ENCODE results near the gene C5AR2. TPM values are rescaled to one million over a fixed set of nuclear protein-coding genes. Genes with fewer than 3 reads are reported as not detected.
A peak's percentile ranks its signal among the peaks of the same experiment; 100 is the strongest.

The C5AR2 gene
- total RNA-seq, 1 experiment from 2014 or later = not detected

DNA sequence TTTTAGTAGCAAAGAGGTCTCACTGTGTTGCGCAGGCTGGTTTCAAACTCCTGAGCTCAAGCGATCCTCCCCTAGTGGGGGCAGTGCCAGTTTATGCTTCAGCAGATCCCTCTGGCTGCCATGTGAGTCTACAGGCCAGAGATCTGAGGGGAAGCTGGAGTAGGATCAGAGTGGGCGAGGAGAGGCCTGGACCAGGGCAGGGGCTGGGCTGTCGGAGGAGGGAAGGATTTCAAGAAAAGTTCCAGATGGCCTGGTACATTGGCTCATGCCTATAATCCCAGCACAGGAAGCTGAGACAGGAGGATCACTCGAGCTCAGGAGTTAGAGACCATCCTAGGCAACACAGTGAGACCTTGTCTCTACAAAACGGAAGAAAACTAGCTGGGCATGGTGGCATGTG is 27.0 kb downstream of the C5AR2 start:
- Histone ChIP-seq H3K14ac (ENCODE audit: insufficient read depth, low read length) (no peak overlapping the region), H4K20me1 (ENCODE audit: control insufficient read depth, insufficient read depth, insufficient read length) (no peaks in the 10 kb centered on the region), H3K23me2 (ENCODE audit: insufficient read length, low read depth, low read length, poor library complexity, severe bottlenecking) (no peaks in the 10 kb centered on the region), H4K8ac (replicated peaks; ENCODE audit: insufficient read length, low read depth, low read length) (no peak overlapping the region), H3K23ac (ENCODE audit: insufficient read length, low read depth, low read length) (no peak overlapping the region), H3T11ph (ENCODE audit: low read length) (no peak overlapping the region), H3K27me3 (ENCODE audit: insufficient read depth, low read length) (no peaks in the 10 kb centered on the region), H3K79me1 (ENCODE audit: insufficient read depth, low read depth, low read length, poor library complexity, severe bottlenecking) (no peaks in the 10 kb centered on the region), H2AK5ac (ENCODE audit: insufficient read length, low read length) (no peak overlapping the region), H2BK20ac (ENCODE audit: low read depth, low read length, poor library complexity, severe bottlenecking) (no peak overlapping the region), H2BK120ac (ENCODE audit: low read depth, low read length, poor library complexity, severe bottlenecking) (no peak overlapping the region), H3K4me1 (ENCODE audit: insufficient read depth, low read length) (no peaks in the 10 kb centered on the region), H4K5ac (ENCODE audit: insufficient read length, low read depth, low read length) (no peak overlapping the region), H3K4me2 (ENCODE audit: insufficient read depth, insufficient read length, low read length) (no peak overlapping the region), H3K56ac (ENCODE audit: insufficient read length, low read depth, low read length) (no peak overlapping the region), H2BK12ac (ENCODE audit: insufficient read length, low read depth, low read length) (no peak overlapping the region), H3K9me3 (ENCODE audit: control insufficient read depth, low read depth, low read length) (no peaks in the 10 kb centered on the region), H2AFZ (ENCODE audit: low read length) (no peak overlapping the region), H3K79me2 (ENCODE audit: insufficient read depth, low read length) (no peaks in the 10 kb centered on the region), H3K4ac (ENCODE audit: low read depth, low read length) (no peak overlapping the region), H3K9ac (ENCODE audit: extremely low read depth, insufficient read length, low read length) (no peak overlapping the region), H4K91ac (ENCODE audit: insufficient read length, low read depth, low read length) (no peak overlapping the region), H2BK5ac (ENCODE audit: insufficient read length, low read length) (no peak overlapping the region), H3K27ac (ENCODE audit: insufficient read length, low read depth, low read length) (no peak overlapping the region), H2BK15ac (ENCODE audit: low read depth, low read length) (no peak overlapping the region), H3K18ac (ENCODE audit: insufficient read length, low read depth, low read length) (no peak overlapping the region)
- Mint-ChIP-seq H3K4me1 (no peaks in the 10 kb centered on the region), H3K27me3 (ENCODE audit: low read depth) (no peaks in the 10 kb centered on the region), H3K9me3 (no peaks in the 10 kb centered on the region), H3K4me3 (no peak overlapping the region), H3K36me3 (ENCODE audit: insufficient read depth in 1 of 3, low read depth in 3 of 3) (peaks cover 75 to 94% (median 93%) of the 10 kb centered on the region in 3 experiments), H3K27ac (0 out of 7 replicates have a peak overlapping the region, but pooled peaks of 1 of the 3 experiments have one; percentile 44)
- no peak for DNase-seq
- WGBS (ENCODE audit: extremely low coverage, insufficient read length, low lambda C conversion rate) = no CpG with 5 or more reads among the region's 6 CpGs
- TF ChIP-seq, protein P1, sequence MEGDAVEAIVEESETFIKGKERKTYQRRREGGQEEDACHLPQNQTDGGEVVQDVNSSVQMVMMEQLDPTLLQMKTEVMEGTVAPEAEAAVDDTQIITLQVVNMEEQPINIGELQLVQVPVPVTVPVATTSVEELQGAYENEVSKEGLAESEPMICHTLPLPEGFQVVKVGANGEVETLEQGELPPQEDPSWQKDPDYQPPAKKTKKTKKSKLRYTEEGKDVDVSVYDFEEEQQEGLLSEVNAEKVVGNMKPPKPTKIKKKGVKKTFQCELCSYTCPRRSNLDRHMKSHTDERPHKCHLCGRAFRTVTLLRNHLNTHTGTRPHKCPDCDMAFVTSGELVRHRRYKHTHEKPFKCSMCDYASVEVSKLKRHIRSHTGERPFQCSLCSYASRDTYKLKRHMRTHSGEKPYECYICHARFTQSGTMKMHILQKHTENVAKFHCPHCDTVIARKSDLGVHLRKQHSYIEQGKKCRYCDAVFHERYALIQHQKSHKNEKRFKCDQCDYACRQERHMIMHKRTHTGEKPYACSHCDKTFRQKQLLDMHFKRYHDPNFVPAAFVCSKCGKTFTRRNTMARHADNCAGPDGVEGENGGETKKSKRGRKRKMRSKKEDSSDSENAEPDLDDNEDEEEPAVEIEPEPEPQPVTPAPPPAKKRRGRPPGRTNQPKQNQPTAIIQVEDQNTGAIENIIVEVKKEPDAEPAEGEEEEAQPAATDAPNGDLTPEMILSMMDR (conservative IDR thresholded peaks at IDR 0.05) = no peak

Data from H9 (cell line).